OCI-LY3 (cell line): ENCODE data around the gene NUP62.
A peak's percentile ranks its signal among the peaks of the same experiment; 100 is the strongest.

ENCODE experiments used
- H2AFZ ChIP-seq: fragments of 200-600, 300-600 bp; shearing (Covaris generic); 2 replicates; pipeline ENCODE4 v1.6.0; 2014; ENCODE audit warnings: antibody characterized with exemption, low read depth, low read length
- H3K27ac ChIP-seq: fragments of 200-600, 300-600 bp; sonication (generic); 2 replicates; pipeline ENCODE4 v1.5.1; 2014; ENCODE audit warnings: mild to moderate bottlenecking, low read length, moderate library complexity, mixed read lengths
- H3K27me3 ChIP-seq: fragments of 200-600, 300-600 bp; sonication (generic); 2 replicates; pipeline ENCODE4 v1.6.1; 2014; ENCODE audit warnings: low read depth, low read length, mixed read lengths
- H3K36me3 ChIP-seq: fragments of 200-600, 300-600 bp; sonication (generic); replicated peaks from 2 replicates; pipeline ENCODE3; 2014; ENCODE audit warnings: low read depth, low read length, mixed read lengths
- H3K4me1 ChIP-seq: fragments of 300-600, 200-600 bp; sonication (generic); 2 replicates; pipeline ENCODE4 v1.6.1; 2014; ENCODE audit warnings: low read length, mixed read lengths
- H3K4me2 ChIP-seq: fragments of 200-600, 300-600 bp; sonication (generic); 2 replicates; pipeline ENCODE4 v1.6.1; 2014; ENCODE audit warnings: low read length, mixed read lengths
- H3K4me3 ChIP-seq: fragments of 300-600, 200-600 bp; sonication (generic); 2 replicates; pipeline ENCODE4 v1.5.1; 2014; ENCODE audit warnings: antibody characterized with exemption, mild to moderate bottlenecking, low read length, moderate library complexity
- H3K79me2 ChIP-seq: fragments of 300-600, 200-600 bp; shearing (Covaris generic); 2 replicates; pipeline ENCODE4 v1.6.1; 2014; ENCODE audit warnings: mild to moderate bottlenecking, low read length, mixed read lengths
- H3K9ac ChIP-seq: fragments of 300-600, 200-600 bp; shearing (Covaris generic); 2 replicates; pipeline ENCODE4 v1.6.0; 2014; ENCODE audit warnings: mild to moderate bottlenecking, low read length, moderate library complexity
- H3K9me3 ChIP-seq: fragments of 200-600, 300-600 bp; shearing (Covaris generic); 2 replicates; pipeline ENCODE4 v1.6.1; 2014; ENCODE audit warnings: low read length, mixed read lengths; ENCODE audit not compliant: insufficient read depth
- H4K20me1 ChIP-seq: fragments of 200-600, 300-600 bp; sonication (generic); 2 replicates; pipeline ENCODE4 v1.6.1; 2016; ENCODE audit warnings: low read length, mixed read lengths; ENCODE audit not compliant: insufficient read depth
- CTCF ChIP-seq: fragments of 200-600, 300-600 bp; sonication (generic); IDR thresholded peaks from 2 replicates; pipeline ENCODE4 v1.5.1; 2014; ENCODE audit warnings: antibody characterized with exemption, low read length, low read depth
- EZH2phosphoT487 ChIP-seq: fragments of 200-600 bp; shearing (Covaris generic); IDR thresholded peaks from 2 replicates; pipeline ENCODE4 v1.6.1; 2018; ENCODE audit warnings: antibody characterized with exemption, mixed run types, low read depth

The NUP62 gene

GRCh38 chr19:49887037-49887664, 42.2 kb downstream of the NUP62 start:
- no peak overlapping the region; the same call in 1 of the 2 replicates for H3K9ac ChIP-seq
- H3K36me3 ChIP-seq: peaks cover 60% of the 10 kb centered on the region
- no peaks in the 10 kb centered on the region for H3K9me3 ChIP-seq
- peak overlapping the region; percentile 56 for H3K4me2 ChIP-seq
- peaks cover 28% of the 10 kb centered on the region for H4K20me1 ChIP-seq
- TF ChIP-seq CTCF (no peak), EZH2phosphoT487 (no peak)
- no peaks in the 10 kb centered on the region for H3K27me3 ChIP-seq
- peak overlapping the region; percentile 40; the same call in 1 of the 2 replicates for H3K4me3 ChIP-seq
- no peaks in the 10 kb centered on the region; the same call in 1 of the 2 replicates for H3K79me2 ChIP-seq
- H3K27ac ChIP-seq: peak overlapping the region; percentile 78
- no peak overlapping the region for H2AFZ ChIP-seq
- peaks cover 45% of the 10 kb centered on the region for H3K4me1 ChIP-seq

- H3K9me3 ChIP-seq: no peaks in the 10 kb centered on the region
- TF ChIP-seq CTCF (no peak), EZH2phosphoT487 (no peak)
- peaks cover 66% of the 10 kb centered on the region for H3K36me3 ChIP-seq
- no peak overlapping the region for H3K9ac ChIP-seq
- H3K4me2 ChIP-seq: no peak overlapping the region
- no peaks in the 10 kb centered on the region for H3K79me2 ChIP-seq
- H4K20me1 ChIP-seq: peaks cover 11% of the 10 kb centered on the region
- no peak overlapping the region for H3K27ac ChIP-seq
- no peak overlapping the region for H3K4me3 ChIP-seq
- peaks cover 29% of the 10 kb centered on the region for H3K4me1 ChIP-seq
- H2AFZ ChIP-seq: no peak overlapping the region
- no peaks in the 10 kb centered on the region for H3K27me3 ChIP-seq
Measured at GRCh38 chr19:49884760-49885159, 44.5 kb downstream of the NUP62 start.

GRCh38 chr19:49884109-49884508, 45.2 kb downstream of the NUP62 start:
- Histone ChIP-seq H3K27me3 (no peaks in the 10 kb centered on the region), H3K36me3 (peaks cover 59% of the 10 kb centered on the region), H2AFZ (no peak overlapping the region), H3K4me2 (no peak overlapping the region), H3K9me3 (no peaks in the 10 kb centered on the region), H4K20me1 (peaks cover 4% of the 10 kb centered on the region; the same call in 1 of the 2 replicates), H3K4me3 (no peak overlapping the region), H3K79me2 (no peaks in the 10 kb centered on the region), H3K9ac (no peak overlapping the region), H3K4me1 (peaks cover 23% of the 10 kb centered on the region), H3K27ac (no peak overlapping the region)
- TF ChIP-seq EZH2phosphoT487 (no peak), CTCF (no peak)

- peaks cover 23% of the 10 kb centered on the region for H3K4me1 ChIP-seq
- TF ChIP-seq CTCF: no peak
- no peak overlapping the region for H3K9ac ChIP-seq
- H3K4me2 ChIP-seq: no peak overlapping the region
- H4K20me1 ChIP-seq: no peaks in the 10 kb centered on the region; the same call in 1 of the 2 replicates
- H3K27me3 ChIP-seq: no peaks in the 10 kb centered on the region
- no peaks in the 10 kb centered on the region for H3K9me3 ChIP-seq
- no peak overlapping the region for H3K27ac ChIP-seq
- H3K4me3 ChIP-seq: no peak overlapping the region
- no peak overlapping the region for H2AFZ ChIP-seq
- H3K79me2 ChIP-seq: peaks cover 10% of the 10 kb centered on the region
- H3K36me3 ChIP-seq: peaks cover 66% of the 10 kb centered on the region
Measured at GRCh38 chr19:49883094-49883493, 46.2 kb downstream of the NUP62 start.
